HepG2 (cell line): ENCODE measurements around the gene NT5M. TPM values are rescaled to one million over a fixed set of nuclear protein-coding genes. Genes with fewer than 3 reads are reported as not detected.

Experiments
- ATAC-seq: fragments of 200-7000 bp; cut with Tn5 transposase; 3 replicates; pipeline ENCODE4 v1.9.1; 2020; ENCODE audit warnings: mild to moderate bottlenecking, moderate library complexity
- BruUV-seq: library from RNA; stranded (reverse); fragments of 400-500 nt; replicated peaks from 2 replicates; lab custom pipeline; 2021; lab: Mats Ljungman, UMichigan
- CTCF ChIA-PET: fragments of 300-600 bp; formaldehyde crosslinking; extraction: SDS; loops from one replicate; lab custom pipeline; 2021; ENCODE audit warnings: low total read pairs, inconsistent platforms, low intra/inter-chr PET ratio; lab: Yijun Ruan, JAX
- POLR2A ChIA-PET: fragments of 350-600 bp; sonication (Branson Sonifier 250); formaldehyde crosslinking; loops from one replicate; lab custom pipeline; 2020; ENCODE audit warnings: antibody characterized with exemption, inconsistent platforms; lab: Yijun Ruan, JAX
- DNase-seq: peaks from one replicate; pipeline ENCODE4 v3.0.0-alpha.2; 2015; ENCODE audit warnings: low spot score
- FAIRE-seq: peaks from 3 replicates; lab custom pipeline; 2011; peaks lifted over from hg19 to GRCh38; lab: Jason Lieb, UNC
- H2AFZ ChIP-seq: one replicate; pipeline ENCODE4 v1.6.1; 2011; ENCODE audit warnings: low read length, inconsistent platforms
- H3K27ac ChIP-seq: fragments of 300-600 bp; 3 replicates; pipeline ENCODE4 v1.8.0; 2011; ENCODE audit warnings: mixed run types, mild to moderate bottlenecking, mixed read lengths, low read length, inconsistent platforms; ENCODE audit not compliant: insufficient read depth; ENCODE audit errors: extremely low read length
- H3K27me3 ChIP-seq, 2 experiments: fragments of 200-600 bp in 1 of 2; 2 replicates in 1 of 2; 3 replicates in 1 of 2; pipeline versions ENCODE4 v1.6.0 to v1.8.0; 2011; ENCODE audit warnings: low read length in 2 of 2, mild to moderate bottlenecking in 2 of 2, moderate library complexity in 2 of 2, inconsistent platforms in 1 of 2; ENCODE audit not compliant: insufficient read depth in 2 of 2, control insufficient read depth in 1 of 2
- H3K36me3 ChIP-seq, 2 experiments: fragments of 200-600 bp in 1 of 2; replicated peaks in 1 of 2; 2 replicates in 1 of 2; 3 replicates in 1 of 2; pipeline versions ENCODE4 v1.5.1 to v1.8.0; 2011; ENCODE audit warnings: low read length in 2 of 2, inconsistent platforms in 1 of 2; ENCODE audit not compliant: insufficient read depth in 2 of 2, control insufficient read depth in 1 of 2
- H3K4me1 ChIP-seq: 2 replicates; pipeline ENCODE4 v1.5.1; 2012; ENCODE audit warnings: low read length, inconsistent platforms; ENCODE audit not compliant: insufficient read depth
- H3K4me2 ChIP-seq: 2 replicates; pipeline ENCODE4 v1.6.0; 2011; ENCODE audit warnings: low read depth, low read length, inconsistent platforms
- H3K4me3 ChIP-seq, 3 experiments: fragments of 200-600 bp in 1 of 3; sonication (generic), shearing (Covaris generic) in 1 of 3; replicated peaks in 1 of 3; 2 replicates each; pipeline ENCODE4 v1.5.1; 2011 to 2016; ENCODE audit warnings: low read length in 3 of 3, inconsistent platforms in 2 of 3, low read depth in 2 of 3, mild to moderate bottlenecking in 2 of 3, control low read depth in 1 of 3, mixed read lengths in 1 of 3; ENCODE audit not compliant: insufficient read depth in 1 of 3
- H3K79me2 ChIP-seq: one replicate; pipeline ENCODE4 v1.6.1; 2011; ENCODE audit warnings: low read length, inconsistent platforms; ENCODE audit not compliant: insufficient read depth
- H3K9ac ChIP-seq: 2 replicates; pipeline ENCODE4 v1.6.0; 2011; ENCODE audit warnings: mild to moderate bottlenecking, low read depth, low read length, inconsistent platforms; ENCODE audit not compliant: insufficient read depth
- H3K9me3 ChIP-seq: 2 replicates; pipeline ENCODE4 v1.5.1; 2012; ENCODE audit warnings: mild to moderate bottlenecking, low read length
- H4K20me1 ChIP-seq: 2 replicates; pipeline ENCODE4 v1.6.0; 2011; ENCODE audit warnings: inconsistent platforms, mild to moderate bottlenecking, low read length, moderate library complexity; ENCODE audit not compliant: insufficient read depth
- NRL ChIP-seq: sonication (generic); formaldehyde crosslinking; IDR thresholded peaks from 2 replicates; pipeline ENCODE4 v1.5.0; 2020; ENCODE audit warnings: missing genetic modification reagents, mild to moderate bottlenecking, moderate library complexity, borderline replicate concordance
- ZNF570 ChIP-seq: sonication (generic); formaldehyde crosslinking; IDR thresholded peaks from 2 replicates; pipeline ENCODE4 v1.4.0; 2020; ENCODE audit warnings: mild to moderate bottlenecking, missing genetic modification reagents, borderline replicate concordance
- ZNF770 ChIP-seq: sonication (generic); formaldehyde crosslinking; IDR thresholded peaks from 2 replicates; pipeline ENCODE4 v1.5.0; 2020; ENCODE audit warnings: mild to moderate bottlenecking, missing genetic modification reagents
- WGBS: methylation state at CpG from one replicate; pipeline ENCODE4 v1.1.6; 2017; ENCODE audit warnings: low lambda C conversion rate; 5-methylcytosine and 5-hydroxymethylcytosine counted together
- in situ Hi-C: cut with HindIII; loops from 2 replicates; pipeline ENCODE4 v1.10.0; 2017; ENCODE audit warnings: low pct_unique_long_range_greater_than_20kb; ENCODE audit not compliant: extremely low pct_ligation_motif_present
- intact Hi-C: fragments of 100-400 bp; cut with micrococcal nuclease; formaldehyde crosslinking; loops from one replicate; pipeline ENCODE4 v1.10.0; 2022; ENCODE audit not compliant: unreplicated experiment
- polyA plus RNA-seq, 8 experiments: library from polyadenylated mRNA; depleted of rRNA in 3 of 8; stranded (reverse) in 7 of 8; unstranded in 1 of 8; fragments of >200 nt; fragmentation: Illumina TruSeq in 4 of 8; extraction: Trizol in 4 of 8; gene quantifications; 2 replicates each; pipeline versions ENCODE4 v1.2.1 to v1.2.3, GENCODE V29; 2011 to 2016; ENCODE audit warnings: low read depth in 4 of 8, missing spikeins in 1 of 8, mixed read lengths in 1 of 8; ENCODE audit not compliant: insufficient read depth in 1 of 8
- total RNA-seq, 5 experiments: library from RNA; depleted of rRNA; stranded (reverse); fragments of >200 nt; fragmentation: Illumina TruSeq; extraction: Trizol; gene quantifications; 2 replicates each; pipeline ENCODE4 v1.2.3, GENCODE V29; 2016; ENCODE audit warnings: low read depth in 1 of 5

Gene NT5M
- total and polyA plus RNA-seq, 2 of the 13 experiments (the other 11 are each of a cell fraction or from before 2014, with no cell fraction given) = 0.55 to 0.78 TPM

DNA sequence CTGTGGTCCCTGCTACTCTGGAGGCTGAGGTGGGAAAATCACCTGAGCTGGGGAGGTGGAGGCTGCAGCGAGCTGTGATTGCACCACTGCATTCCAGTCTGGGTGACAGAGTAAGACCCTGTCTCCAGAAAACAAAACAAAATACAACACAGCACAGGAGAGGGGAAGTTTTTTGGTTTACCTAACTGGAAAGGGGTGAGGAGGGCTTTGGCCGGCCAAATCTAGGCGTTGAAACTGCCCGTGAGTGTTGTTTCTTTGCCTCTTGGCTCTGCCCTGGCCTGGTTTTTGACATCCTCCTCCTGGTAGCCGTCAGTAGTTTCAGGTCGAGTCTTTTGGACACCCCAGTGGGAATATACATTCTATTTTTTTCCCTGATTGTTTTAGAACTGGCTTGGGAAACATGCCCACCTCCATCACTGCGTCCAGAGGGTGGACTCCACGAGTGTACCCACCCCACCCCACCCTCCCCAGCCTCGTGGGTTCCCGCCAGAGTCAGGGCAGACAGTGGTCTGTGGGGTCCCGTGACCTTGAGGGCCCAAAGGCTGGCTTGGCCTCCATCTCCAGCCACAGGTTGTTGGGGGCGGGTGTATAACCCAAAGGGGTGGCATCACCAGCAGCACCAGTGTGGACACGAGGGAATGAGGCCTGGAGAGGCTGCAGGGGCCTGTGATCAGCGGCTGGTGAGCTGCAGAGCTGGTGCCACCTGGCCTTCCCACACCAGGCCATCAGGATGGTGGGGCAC, 42.7 kb downstream of the NT5M start:
- no peaks in the 10 kb centered on the region for H4K20me1 ChIP-seq
- H3K27ac ChIP-seq = no peak overlapping the region
- H3K9ac ChIP-seq = no peak overlapping the region
- POLR2A ChIA-PET = interaction anchor here (1.3 kb wide), 1 partner anchor 245 kb away, joined by 3 read pairs; the partner anchor contains the start of gene PEMT
- peaks cover 81% of the 10 kb centered on the region for H3K4me1 ChIP-seq
- no TSS peak for BruUV-seq
- no peak for DNase-seq
- TF ChIP-seq ZNF770 (CRISPR knock-in tag) = peak; percentile 24; the same call in 1 of the 2 replicates
- no peak for TF ChIP-seq ZNF570 (CRISPR knock-in tag)
- TF ChIP-seq NRL (CRISPR knock-in tag) = 0 out of 2 replicates have a peak, but pooled peaks have one; percentile 23
- WGBS = 41% methylated on average over 12 of the region's 14 CpGs
- FAIRE-seq = no peak
- in situ Hi-C loops = no loop called here
- H3K9me3 ChIP-seq = no peaks in the 10 kb centered on the region
- H3K27me3 ChIP-seq = peaks cover 2 to 29% of the 10 kb centered on the region in 2 experiments
- ATAC-seq = no peak
- no peak overlapping the region for H3K4me2 ChIP-seq
- intact Hi-C loops = no loop called here
- peak overlapping the region in 1 of 3 experiments; percentile 3; a peak in 1 of 6 replicates for H3K4me3 ChIP-seq
- CTCF ChIA-PET = no interaction called here
- no peak overlapping the region for H2AFZ ChIP-seq
- H3K36me3 ChIP-seq = no peaks in the 10 kb centered on the region
- H3K79me2 ChIP-seq = no peaks in the 10 kb centered on the region
